Measurements from ENCODE around the gene LAMP5. TPM values are rescaled to one million over a fixed set of nuclear protein-coding genes. Genes with fewer than 3 reads are reported as not detected.

The LAMP5 gene
- total RNA-seq, 1 experiment from 2014 or later: not detected

DNA sequence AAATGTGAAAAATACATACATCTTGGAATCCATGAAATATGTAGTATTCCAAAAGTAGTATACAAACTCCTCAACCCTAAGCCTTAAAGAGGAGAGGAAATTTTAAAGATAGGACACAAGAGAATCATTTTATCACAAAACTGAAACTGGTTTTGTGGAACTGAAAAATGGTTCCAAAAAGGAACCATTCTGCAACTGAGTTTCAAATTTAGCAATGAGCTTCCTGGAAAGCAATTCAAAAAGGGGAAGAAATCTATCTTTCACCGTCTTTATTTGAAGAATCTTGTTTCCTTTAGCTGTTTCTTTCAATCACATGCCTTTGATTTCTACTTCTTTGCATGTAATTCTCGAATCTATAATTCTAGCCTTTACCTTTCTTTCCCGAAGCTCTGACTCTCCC is 32.2 kb upstream of the LAMP5 start:
- Histone ChIP-seq H3K9me2 (replicated peaks; ENCODE audit: insufficient read depth, low read length) (no peaks in the 10 kb centered on the region), H3K9me3 (ENCODE audit: low read length) (no peaks in the 10 kb centered on the region), H3K9ac (ENCODE audit: low read length) (no peak overlapping the region), H3K4me3 (ENCODE audit: low read length) (no peak overlapping the region), H4K20me1 (ENCODE audit: insufficient read depth, low read depth, low read length) (no peaks in the 10 kb centered on the region), H3K27me3 (ENCODE audit: low read length) (no peaks in the 10 kb centered on the region), H3K79me2 (ENCODE audit: low read length) (no peaks in the 10 kb centered on the region), H3K36me3 (ENCODE audit: insufficient read depth, low read length) (no peaks in the 10 kb centered on the region), H3K4me2 (ENCODE audit: low read depth, low read length, poor library complexity, severe bottlenecking) (no peak overlapping the region), H2AFZ (ENCODE audit: low read length) (no peak overlapping the region), H3K27ac (ENCODE audit: low read length) (no peak overlapping the region), H3K4me1 (ENCODE audit: low read length) (no peaks in the 10 kb centered on the region)
- peak; percentile 50 for DNase-seq

DNA sequence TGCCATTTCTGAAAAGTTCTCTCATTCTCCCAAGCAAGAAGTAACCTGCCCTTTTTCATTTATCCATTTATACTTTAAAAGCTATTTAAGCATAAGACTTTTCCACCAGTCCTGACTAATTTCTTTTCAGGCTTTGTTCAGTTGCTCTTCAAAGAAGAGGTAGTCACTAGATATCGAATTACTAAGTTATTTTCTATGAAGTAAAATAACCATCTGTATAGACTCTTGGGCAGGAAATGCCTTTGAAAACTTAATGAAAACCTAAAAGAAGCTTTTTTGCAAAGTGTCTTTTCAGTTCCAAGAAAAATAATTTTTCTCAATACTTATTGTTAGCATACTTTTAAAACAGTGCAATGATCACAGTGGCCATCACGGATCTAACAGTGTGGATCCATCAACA is 31.3 kb upstream of the LAMP5 start:
- Histone ChIP-seq H3K4me3 (ENCODE audit: low read length) (no peak overlapping the region), H3K9me2 (replicated peaks; ENCODE audit: insufficient read depth, low read length) (no peaks in the 10 kb centered on the region), H3K36me3 (ENCODE audit: insufficient read depth, low read length) (no peaks in the 10 kb centered on the region), H3K9ac (ENCODE audit: low read length) (no peak overlapping the region), H3K9me3 (ENCODE audit: low read length) (no peaks in the 10 kb centered on the region), H3K27me3 (ENCODE audit: low read length) (no peaks in the 10 kb centered on the region), H3K4me1 (ENCODE audit: low read length) (no peaks in the 10 kb centered on the region), H2AFZ (ENCODE audit: low read length) (no peak overlapping the region), H4K20me1 (ENCODE audit: insufficient read depth, low read depth, low read length) (no peaks in the 10 kb centered on the region), H3K4me2 (ENCODE audit: low read depth, low read length, poor library complexity, severe bottlenecking) (no peak overlapping the region), H3K27ac (ENCODE audit: low read length) (no peak overlapping the region), H3K79me2 (ENCODE audit: low read length) (no peaks in the 10 kb centered on the region)
- DNase-seq: no peak

DNA sequence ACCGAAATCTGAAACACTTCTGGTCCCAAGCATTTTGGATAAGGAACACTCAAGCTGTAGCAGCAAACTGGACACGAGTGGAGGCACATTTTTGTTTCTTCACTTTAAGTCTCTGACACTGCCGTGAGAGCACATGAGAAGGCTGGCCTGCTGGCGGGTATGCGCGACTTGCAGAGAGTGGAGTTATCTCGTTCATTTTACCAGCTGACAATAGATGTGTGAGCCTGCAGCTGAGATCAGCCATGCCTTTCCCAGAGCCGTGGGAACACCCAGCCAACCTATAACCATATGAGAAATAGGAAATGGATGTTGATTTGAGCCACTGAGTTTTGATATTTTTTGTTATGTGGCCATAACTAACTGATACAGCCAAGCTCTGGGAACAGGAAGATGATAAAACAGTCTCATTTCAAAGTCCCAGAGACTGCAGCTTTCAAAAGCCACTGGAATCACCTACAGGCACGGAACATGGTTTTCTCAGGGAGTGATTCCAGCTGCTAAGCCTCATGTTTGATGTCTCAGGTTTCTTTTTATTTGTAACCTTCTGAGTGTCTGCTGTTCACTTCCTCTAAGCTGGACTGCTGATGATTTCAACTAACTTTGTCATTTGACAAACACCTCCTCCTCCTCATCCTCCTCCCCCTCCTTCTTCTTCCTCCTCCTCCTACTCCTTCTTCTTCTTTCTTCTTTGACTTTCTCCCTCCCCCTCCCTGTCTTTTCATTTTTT is 28.6 kb upstream of the LAMP5 start:
- Histone ChIP-seq H3K9me2 (replicated peaks; ENCODE audit: insufficient read depth, low read length) (no peaks in the 10 kb centered on the region), H2AFZ (ENCODE audit: low read length) (no peak overlapping the region), H3K9ac (ENCODE audit: low read length) (no peak overlapping the region), H3K4me1 (ENCODE audit: low read length) (no peaks in the 10 kb centered on the region), H4K20me1 (ENCODE audit: insufficient read depth, low read depth, low read length) (no peaks in the 10 kb centered on the region), H3K36me3 (ENCODE audit: insufficient read depth, low read length) (no peaks in the 10 kb centered on the region), H3K79me2 (ENCODE audit: low read length) (no peaks in the 10 kb centered on the region), H3K4me2 (ENCODE audit: low read depth, low read length, poor library complexity, severe bottlenecking) (no peak overlapping the region), H3K27me3 (ENCODE audit: low read length) (no peaks in the 10 kb centered on the region), H3K4me3 (ENCODE audit: low read length) (no peak overlapping the region), H3K9me3 (ENCODE audit: low read length) (no peaks in the 10 kb centered on the region), H3K27ac (ENCODE audit: low read length) (no peak overlapping the region)
- DNase-seq: no peak

DNA sequence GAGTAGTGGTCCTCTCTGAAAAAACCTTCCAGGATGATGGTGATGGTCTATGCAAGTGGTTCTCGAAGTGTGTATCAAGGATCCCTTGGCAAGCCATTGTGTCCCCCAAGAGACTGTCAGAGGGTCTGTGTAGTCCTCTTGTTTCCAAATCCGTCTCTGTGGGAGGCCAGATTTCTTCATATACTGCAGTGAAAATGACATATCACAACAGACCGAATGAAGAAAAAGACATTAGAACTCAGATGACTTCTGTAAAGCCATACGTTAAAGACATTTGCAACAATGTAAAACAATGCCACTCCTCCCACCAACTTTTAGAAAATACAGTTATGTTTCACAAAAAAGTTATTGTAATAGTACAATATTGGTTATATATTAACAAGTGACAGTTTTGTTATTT is 27.2 kb upstream of the LAMP5 start:
- Histone ChIP-seq H3K27me3 (ENCODE audit: low read length) (no peaks in the 10 kb centered on the region), H3K4me2 (ENCODE audit: low read depth, low read length, poor library complexity, severe bottlenecking) (no peak overlapping the region), H3K9ac (ENCODE audit: low read length) (no peak overlapping the region), H3K27ac (ENCODE audit: low read length) (no peak overlapping the region), H4K20me1 (ENCODE audit: insufficient read depth, low read depth, low read length) (no peaks in the 10 kb centered on the region), H3K9me2 (replicated peaks; ENCODE audit: insufficient read depth, low read length) (no peaks in the 10 kb centered on the region), H3K9me3 (ENCODE audit: low read length) (no peaks in the 10 kb centered on the region), H3K4me3 (ENCODE audit: low read length) (no peak overlapping the region), H2AFZ (ENCODE audit: low read length) (no peak overlapping the region), H3K79me2 (ENCODE audit: low read length) (no peaks in the 10 kb centered on the region), H3K36me3 (ENCODE audit: insufficient read depth, low read length) (no peaks in the 10 kb centered on the region), H3K4me1 (ENCODE audit: low read length) (no peaks in the 10 kb centered on the region)
- no peak for DNase-seq

DNA sequence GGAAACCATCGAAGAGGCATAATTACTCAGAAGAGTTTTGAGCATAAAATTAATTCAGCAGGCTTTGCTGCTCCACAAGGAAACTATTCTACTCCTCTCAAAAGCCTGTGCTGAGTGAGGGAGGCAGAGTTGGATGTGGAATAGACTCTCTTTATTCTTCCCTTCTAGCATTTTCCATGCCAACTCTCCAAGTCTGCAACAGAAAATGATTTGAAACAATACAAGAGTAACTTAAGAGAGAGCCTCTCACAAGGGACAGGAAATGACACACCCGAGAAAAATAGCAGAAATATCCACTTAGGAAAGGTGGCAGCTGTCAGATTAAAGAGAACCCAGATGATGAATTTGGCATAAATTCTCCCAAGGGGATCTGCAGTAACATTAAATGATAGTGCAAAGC is 26.3 kb upstream of the LAMP5 start:
- Histone ChIP-seq H2AFZ (ENCODE audit: low read length) (no peak overlapping the region), H3K27ac (ENCODE audit: low read length) (no peak overlapping the region), H3K4me2 (ENCODE audit: low read depth, low read length, poor library complexity, severe bottlenecking) (no peak overlapping the region), H3K4me3 (ENCODE audit: low read length) (no peak overlapping the region), H3K4me1 (ENCODE audit: low read length) (no peaks in the 10 kb centered on the region), H4K20me1 (ENCODE audit: insufficient read depth, low read depth, low read length) (no peaks in the 10 kb centered on the region), H3K9me3 (ENCODE audit: low read length) (no peaks in the 10 kb centered on the region), H3K9ac (ENCODE audit: low read length) (no peak overlapping the region), H3K36me3 (ENCODE audit: insufficient read depth, low read length) (no peaks in the 10 kb centered on the region), H3K79me2 (ENCODE audit: low read length) (no peaks in the 10 kb centered on the region), H3K9me2 (replicated peaks; ENCODE audit: insufficient read depth, low read length) (no peaks in the 10 kb centered on the region), H3K27me3 (ENCODE audit: low read length) (no peaks in the 10 kb centered on the region)
- DNase-seq: no peak

DNA sequence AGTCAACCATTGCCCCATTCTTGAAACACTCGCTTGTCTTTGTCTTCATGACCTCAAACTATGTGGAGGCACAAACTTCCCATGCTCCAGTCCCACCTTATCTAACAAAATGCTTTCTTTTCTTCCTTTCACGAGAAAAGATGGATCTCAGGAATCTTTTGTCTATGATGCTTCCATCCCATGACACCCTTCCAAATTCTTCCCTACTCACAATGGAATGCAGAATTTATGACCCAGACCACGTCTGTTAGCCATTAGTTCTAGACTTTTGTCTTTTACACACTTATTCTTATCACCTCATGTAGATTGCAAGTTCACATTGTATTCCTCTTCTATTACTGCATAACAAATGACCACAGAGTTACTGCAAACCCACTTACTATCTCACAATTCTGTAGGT is 24.2 kb upstream of the LAMP5 start:
- Histone ChIP-seq H3K9me2 (replicated peaks; ENCODE audit: insufficient read depth, low read length) (no peaks in the 10 kb centered on the region), H3K27me3 (ENCODE audit: low read length) (no peaks in the 10 kb centered on the region; the same call in 1 of the 2 replicates), H3K36me3 (ENCODE audit: insufficient read depth, low read length) (no peaks in the 10 kb centered on the region), H3K27ac (ENCODE audit: low read length) (no peak overlapping the region), H3K9me3 (ENCODE audit: low read length) (no peaks in the 10 kb centered on the region), H3K9ac (ENCODE audit: low read length) (no peak overlapping the region), H4K20me1 (ENCODE audit: insufficient read depth, low read depth, low read length) (no peaks in the 10 kb centered on the region), H3K4me3 (ENCODE audit: low read length) (no peak overlapping the region), H3K79me2 (ENCODE audit: low read length) (no peaks in the 10 kb centered on the region), H2AFZ (ENCODE audit: low read length) (no peak overlapping the region), H3K4me2 (ENCODE audit: low read depth, low read length, poor library complexity, severe bottlenecking) (no peak overlapping the region), H3K4me1 (ENCODE audit: low read length) (no peaks in the 10 kb centered on the region)
- no peak for DNase-seq

DNA sequence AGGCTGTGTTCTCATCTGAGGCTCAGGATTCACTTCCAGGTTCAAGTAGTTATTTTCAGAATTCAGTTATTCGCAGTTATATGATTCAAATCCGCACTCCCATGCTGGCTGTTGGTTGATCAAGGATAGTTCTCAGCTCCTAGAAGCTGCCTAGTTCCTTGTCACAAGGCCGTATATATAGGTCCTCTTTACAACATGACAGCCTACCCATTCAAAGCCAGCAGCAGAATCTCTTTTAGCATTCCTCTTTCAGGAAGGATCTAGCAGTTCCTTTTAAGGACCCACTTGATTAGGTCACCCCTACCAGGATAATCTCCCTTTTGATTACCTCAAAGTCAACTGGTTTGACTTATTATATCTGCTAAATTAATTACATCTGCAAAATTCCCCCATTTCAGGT is 23.8 kb upstream of the LAMP5 start:
- H3K9ac ChIP-seq (ENCODE audit: low read length): no peak overlapping the region
- DNase-seq: no peak
- H3K4me1 ChIP-seq (ENCODE audit: low read length): no peaks in the 10 kb centered on the region

DNA sequence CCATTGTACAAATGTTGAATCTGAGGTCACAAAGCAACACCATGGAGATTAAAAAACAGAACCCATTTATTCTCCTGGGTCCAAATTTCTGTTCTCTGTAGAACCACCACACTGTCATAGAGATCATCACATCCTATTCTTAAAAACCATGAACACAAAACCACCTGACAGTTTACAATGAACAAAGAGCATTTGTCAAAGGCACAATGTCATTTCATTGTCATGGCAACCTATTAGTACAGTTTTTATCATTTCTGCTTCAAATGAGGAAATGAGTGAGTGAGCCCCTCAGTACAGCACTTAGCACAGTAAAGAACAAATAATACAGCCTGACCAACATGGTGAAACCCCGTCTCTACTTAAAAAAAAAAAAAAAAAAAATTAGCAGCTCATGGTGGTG is 23.1 kb upstream of the LAMP5 start:
- Histone ChIP-seq H3K4me1 (ENCODE audit: low read length) (no peaks in the 10 kb centered on the region), H3K9me3 (ENCODE audit: low read length) (no peaks in the 10 kb centered on the region), H3K36me3 (ENCODE audit: insufficient read depth, low read length) (no peaks in the 10 kb centered on the region), H3K27me3 (ENCODE audit: low read length) (no peaks in the 10 kb centered on the region; the same call in 1 of the 2 replicates), H3K27ac (ENCODE audit: low read length) (no peak overlapping the region), H2AFZ (ENCODE audit: low read length) (no peak overlapping the region), H3K9ac (ENCODE audit: low read length) (no peak overlapping the region), H3K4me2 (ENCODE audit: low read depth, low read length, poor library complexity, severe bottlenecking) (no peak overlapping the region), H3K4me3 (ENCODE audit: low read length) (no peak overlapping the region), H3K9me2 (replicated peaks; ENCODE audit: insufficient read depth, low read length) (no peaks in the 10 kb centered on the region), H4K20me1 (ENCODE audit: insufficient read depth, low read depth, low read length) (no peaks in the 10 kb centered on the region), H3K79me2 (ENCODE audit: low read length) (no peaks in the 10 kb centered on the region)
- DNase-seq: no peak

More for the DNA sequence above, 23.8 kb upstream of the LAMP5 start:
- Histone ChIP-seq H3K36me3 (ENCODE audit: insufficient read depth, low read length) (no peaks in the 10 kb centered on the region), H3K79me2 (ENCODE audit: low read length) (no peaks in the 10 kb centered on the region), H3K4me2 (ENCODE audit: low read depth, low read length, poor library complexity, severe bottlenecking) (no peak overlapping the region), H3K4me3 (ENCODE audit: low read length) (no peak overlapping the region), H3K9me3 (ENCODE audit: low read length) (no peaks in the 10 kb centered on the region), H2AFZ (ENCODE audit: low read length) (no peak overlapping the region), H3K27ac (ENCODE audit: low read length) (no peak overlapping the region), H3K27me3 (ENCODE audit: low read length) (no peaks in the 10 kb centered on the region; the same call in 1 of the 2 replicates), H4K20me1 (ENCODE audit: insufficient read depth, low read depth, low read length) (no peaks in the 10 kb centered on the region), H3K9me2 (replicated peaks; ENCODE audit: insufficient read depth, low read length) (no peaks in the 10 kb centered on the region)
